Measurements from ENCODE around the gene BCAN. TPM values are rescaled to one million over a fixed set of nuclear protein-coding genes. Genes with fewer than 3 reads are reported as not detected.
A peak's percentile ranks its signal among the peaks of the same experiment; 100 is the strongest.

Gene BCAN
- total and polyA plus RNA-seq, 2 of the 8 experiments (the other 6 are each of a cell fraction or from before 2014, with no cell fraction given) = 4.5 to 24.0 TPM

GRCh38 chr1:156673387-156674121, 31.6 kb downstream of the BCAN start (continued):
- TF ChIP-seq RAD21 (IDR thresholded peaks at IDR 0.05 in 1 of 2, conservative IDR thresholded peaks at IDR 0.05 in 1 of 2; ENCODE audit: low read depth in 2 of 2, low read length in 2 of 2) (no peak), CBX8 (IDR thresholded peaks at IDR 0.05; ENCODE audit: borderline replicate concordance, low read depth, low read length) (no peak), TEAD4 (IDR thresholded peaks at IDR 0.05; ENCODE audit: low read depth, low read length) (peak; percentile 67), ASH2L (IDR thresholded peaks at IDR 0.05; ENCODE audit: low read length) (peak; percentile 61), RXRA (IDR thresholded peaks at IDR 0.05; ENCODE audit: insufficient read depth, low read depth, low read length) (0 out of 2 replicates have a peak, but pooled peaks have one; percentile 50), USF2 (IDR thresholded peaks at IDR 0.05; ENCODE audit: low read length) (0 out of 2 replicates have a peak, but pooled peaks have one; percentile 4), BACH1 (IDR thresholded peaks at IDR 0.05; ENCODE audit: low read length) (0 out of 2 replicates have a peak, but pooled peaks have one; percentile 36), BCL11A (IDR thresholded peaks at IDR 0.05; ENCODE audit: low read depth in 2 of 2, low read length in 2 of 2) (peak in 1 of 2 experiments; percentile 29), GABPA (IDR thresholded peaks at IDR 0.05; ENCODE audit: borderline replicate concordance, insufficient read depth, low read length) (no peak), TAF7 (optimal IDR thresholded peaks at IDR 0.05; ENCODE audit: borderline replicate concordance, low read depth, low read length) (no peak), CBX5 (IDR thresholded peaks at IDR 0.05; ENCODE audit: low read depth, low read length) (no peak), TAF1 (IDR thresholded peaks at IDR 0.05; ENCODE audit: low read depth, low read length) (peak; percentile 53; the same call in 1 of the 2 replicates), TBP (IDR thresholded peaks at IDR 0.05; ENCODE audit: low read depth, low read length) (no peak; the same call in 1 of the 2 replicates), CREB1 (IDR thresholded peaks at IDR 0.05) (peak; percentile 71), RNF2 (IDR thresholded peaks at IDR 0.05; ENCODE audit: borderline replicate concordance, low read depth, low read length, missing control alignments, poor library complexity, severe bottlenecking) (no peak), ZNF274 (IDR thresholded peaks at IDR 0.05; ENCODE audit: borderline replicate concordance, extremely low read depth, low read length) (no peak), CHD2 (IDR thresholded peaks at IDR 0.05; ENCODE audit: low read length) (0 out of 2 replicates have a peak, but pooled peaks have one; percentile 22), NRF1 (IDR thresholded peaks at IDR 0.05; ENCODE audit: low read depth, low read length) (no peak), HDAC2 (IDR thresholded peaks at IDR 0.05; ENCODE audit: borderline replicate concordance in 1 of 2, low read depth in 2 of 2, low read length in 2 of 2) (peak; percentile 15 to 77; a peak in 1 of 4 replicates)

Measured in H1 (cell line).